ENCODE data around the gene PERP.
"Not testable (repeated sequence)": the region's sequence is repeated elsewhere in the genome, so short reads cannot be mapped to it uniquely, and the experiment has no call there.

The PERP gene

DNA sequence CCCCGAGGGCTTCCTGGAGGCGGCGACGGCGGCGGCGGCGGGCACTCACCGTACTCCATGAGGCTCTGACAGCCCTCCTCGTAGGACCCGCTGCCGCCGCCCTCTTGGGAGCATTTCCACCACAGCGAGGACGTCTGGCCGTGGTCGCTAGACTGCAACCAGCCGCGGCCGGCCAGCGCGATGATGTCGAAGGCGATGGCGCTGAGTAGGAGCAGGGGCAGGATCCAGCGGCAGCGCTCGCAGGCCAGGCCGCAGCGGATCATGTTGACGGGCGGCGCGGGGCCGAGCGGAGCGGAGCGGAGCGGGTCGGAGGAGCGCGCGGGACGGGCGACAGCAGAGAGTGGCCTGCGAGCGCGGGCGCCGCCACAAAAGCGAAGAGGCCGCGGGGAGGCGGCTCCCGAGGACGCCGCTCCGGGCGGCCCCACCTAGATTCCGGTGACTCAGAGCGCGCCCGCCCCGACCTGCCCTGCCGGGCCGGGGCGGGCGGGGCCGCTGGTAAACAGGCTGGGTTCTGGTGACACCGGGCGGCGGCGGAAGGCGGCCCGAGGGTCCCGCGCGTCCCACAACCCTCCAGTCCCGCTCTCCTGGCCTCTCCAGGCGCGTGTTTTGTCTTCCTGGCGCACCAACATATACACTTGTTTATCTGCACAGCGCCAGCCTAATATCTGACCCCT lies at the start of gene PERP:
PERP (minus strand) TSS at position 342 of the 674 bp plus-strand sequence; CDS start at position 263, 79 bp downstream.
- DNase-seq (ENCODE audit: low read depth in 2 of 2) = peak; percentile 20 to 47

DNA sequence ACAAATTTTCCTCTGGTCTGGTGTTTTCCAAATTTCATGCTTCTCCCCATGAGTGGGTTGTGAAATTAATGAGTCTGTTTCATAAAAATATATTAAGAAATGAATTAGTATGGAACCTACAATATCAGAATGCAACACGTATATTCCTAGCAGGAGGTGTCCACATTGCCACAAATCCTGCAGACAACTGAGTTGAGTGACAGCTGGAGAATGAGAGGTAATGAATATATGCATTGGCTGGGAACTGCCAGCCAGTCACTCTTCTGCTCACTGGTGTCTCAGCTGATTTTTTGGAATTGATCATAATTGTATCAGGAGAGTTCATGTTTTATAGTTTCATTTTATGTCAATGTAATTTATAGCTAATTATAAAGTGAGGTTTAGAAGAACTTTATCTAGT lies 48.2 kb upstream of the PERP start:
- no peak for DNase-seq (ENCODE audit: low read depth in 2 of 2)

DNA sequence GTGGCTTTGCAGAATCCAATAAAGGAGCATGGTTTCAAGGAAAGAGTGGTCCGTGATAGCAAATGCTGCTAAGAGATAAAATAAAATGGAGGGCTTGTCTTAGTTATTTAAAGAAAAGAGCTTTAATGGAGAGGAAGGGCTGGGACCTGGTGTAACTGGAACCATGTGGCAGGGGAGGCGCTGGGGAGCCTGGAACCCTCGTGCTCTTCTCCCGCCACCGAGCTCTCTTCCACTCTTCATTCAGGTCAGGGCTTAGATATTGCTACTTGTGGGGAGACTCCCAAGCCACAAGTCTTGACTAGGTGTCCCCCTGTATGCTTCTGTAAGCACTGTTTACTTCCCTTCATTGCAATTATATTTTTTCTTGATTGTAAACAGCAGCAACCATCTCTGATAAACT lies 39.3 kb upstream of the PERP start:
- no peak for DNase-seq (ENCODE audit: low read depth in 2 of 2)

DNA sequence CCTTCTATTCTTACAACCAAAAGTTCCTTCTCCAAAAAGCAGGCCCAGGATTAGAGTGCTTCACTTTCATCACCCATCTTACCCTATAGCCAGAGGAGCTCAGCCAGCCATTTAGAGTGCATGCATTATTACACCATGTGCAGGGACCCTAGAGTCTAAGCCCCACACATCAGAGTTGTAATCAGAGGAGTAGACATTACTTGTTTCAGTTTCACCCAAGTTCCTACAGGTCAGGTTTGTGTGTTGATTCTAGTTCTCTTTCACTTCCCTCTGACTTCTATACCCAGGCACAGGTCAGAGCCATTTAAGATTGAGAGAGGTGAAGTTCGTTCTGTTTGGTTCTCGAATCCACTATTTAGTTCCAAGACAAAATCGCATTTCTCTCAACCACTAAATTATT lies 38.2 kb upstream of the PERP start:
- DNase-seq (ENCODE audit: low read depth in 2 of 2) = no peak

DNA sequence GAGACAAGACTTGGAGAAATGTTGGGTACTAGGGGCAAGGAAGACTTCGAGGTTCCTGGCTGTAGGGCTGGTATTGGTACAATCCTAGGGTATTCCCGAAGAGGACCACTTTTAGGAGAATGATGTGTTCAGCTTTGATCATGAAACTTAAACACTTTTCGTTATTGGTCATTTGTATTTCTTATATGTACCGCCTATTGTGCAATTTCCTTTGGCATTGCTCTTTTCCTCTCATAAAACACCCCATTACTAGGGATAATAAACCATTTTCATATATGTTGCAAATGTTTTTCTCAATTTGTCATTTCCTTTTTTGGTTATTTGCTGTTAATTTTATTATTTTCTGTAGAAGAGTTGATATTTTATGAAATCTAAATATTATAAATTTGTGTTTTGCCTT lies 35.6 kb upstream of the PERP start:
- no peak for DNase-seq (ENCODE audit: low read depth in 2 of 2)

DNA sequence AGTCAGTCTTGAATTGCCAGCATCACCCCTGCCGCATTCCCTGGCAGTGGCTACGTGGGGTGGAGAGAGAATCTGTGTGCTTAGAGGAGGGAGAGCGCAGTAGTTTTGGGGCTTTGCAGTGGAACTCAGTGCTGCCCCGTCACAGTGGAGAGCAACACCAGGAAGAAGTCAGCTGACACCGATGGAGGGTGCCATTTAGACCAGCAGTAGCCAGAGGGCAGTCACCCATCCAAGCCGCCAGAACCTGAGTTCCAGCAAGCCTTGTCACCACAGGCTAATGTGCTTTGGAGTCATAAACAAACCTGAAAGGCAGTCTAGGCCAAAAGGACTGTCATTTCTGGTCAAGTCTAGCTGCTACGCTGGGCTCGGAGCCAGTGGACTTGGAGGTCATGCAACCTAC lies 22.0 kb upstream of the PERP start:
- no peak for DNase-seq (ENCODE audit: low read depth in 2 of 2)

DNA sequence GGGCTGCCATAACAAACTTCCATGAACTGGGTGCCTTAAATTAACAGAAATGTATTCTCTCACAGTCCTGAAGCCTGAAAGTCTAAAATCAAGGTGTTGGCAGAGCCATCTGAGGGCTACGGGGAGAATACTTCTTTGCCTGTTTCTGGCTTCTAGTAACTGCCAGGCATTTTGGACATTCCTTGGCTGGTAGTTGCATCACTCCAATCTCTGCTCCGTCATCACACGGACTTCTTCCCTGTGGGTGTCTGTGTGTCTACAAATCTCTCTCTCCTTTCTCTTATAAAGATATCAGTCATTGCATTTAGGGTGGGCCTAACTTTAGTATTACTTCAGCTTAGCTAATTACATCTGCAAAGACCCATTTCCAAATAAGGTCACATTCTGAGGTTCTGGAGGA lies 20.9 kb upstream of the PERP start:
- DNase-seq (ENCODE audit: low read depth in 2 of 2) = no peak

DNA sequence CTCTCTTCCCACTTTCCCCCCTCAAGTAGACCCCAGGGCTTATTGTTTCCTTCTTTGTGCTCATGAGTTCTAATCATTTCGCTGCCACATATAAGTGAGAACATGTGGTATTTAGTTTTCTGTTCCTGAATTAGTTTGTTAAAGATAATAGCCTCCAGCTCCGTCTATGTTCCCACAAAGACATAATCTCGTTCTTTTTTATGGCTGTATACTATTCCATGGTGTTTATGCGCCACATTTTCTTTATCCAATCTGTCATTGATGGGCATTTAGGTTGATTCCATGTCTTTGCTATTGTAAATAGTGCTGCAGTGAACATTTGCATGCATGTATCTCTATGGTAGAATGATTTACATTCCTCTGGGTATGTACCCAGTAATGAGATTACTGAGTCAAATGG lies 16.9 kb upstream of the PERP start:
- no peak for DNase-seq (ENCODE audit: low read depth in 2 of 2)

DNA sequence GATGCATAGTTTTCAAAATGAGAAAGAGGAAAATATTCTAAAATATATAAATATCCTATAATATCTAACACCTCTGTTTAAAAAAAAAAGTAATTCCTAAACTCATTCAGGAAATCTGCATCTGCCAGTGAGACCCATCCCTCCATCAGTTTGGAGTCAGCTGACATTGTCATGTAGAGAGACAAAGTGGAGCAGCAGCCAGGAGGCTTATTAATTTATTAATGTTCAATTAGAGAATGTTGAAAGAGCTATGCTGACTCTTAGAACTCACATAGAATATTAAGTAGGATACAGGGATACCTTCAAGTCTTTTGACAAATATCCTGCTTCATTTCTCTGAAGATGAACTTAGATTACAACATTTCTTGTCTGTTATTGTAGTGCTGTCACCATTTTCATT lies 12.8 kb upstream of the PERP start:
- no peak for DNase-seq (ENCODE audit: low read depth in 2 of 2)

DNA sequence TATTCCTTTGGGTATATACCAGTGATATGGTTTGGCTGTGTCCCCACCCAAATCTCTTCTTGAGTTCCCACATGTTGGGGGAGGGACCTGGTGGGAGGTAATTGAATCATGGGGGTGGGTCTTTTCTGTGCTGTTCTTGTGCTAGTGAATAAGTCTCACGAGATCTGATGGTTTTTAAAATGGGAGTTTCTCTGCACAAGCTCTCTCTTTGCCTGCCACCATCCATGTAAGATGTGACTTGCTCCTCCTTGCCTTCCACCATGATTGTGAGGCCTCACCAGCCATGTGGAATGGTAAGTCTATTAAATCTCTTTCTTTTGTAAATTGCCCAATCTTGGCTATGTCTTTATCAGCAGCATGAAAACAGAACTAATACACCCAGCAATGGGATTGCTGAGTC lies 12.0 kb upstream of the PERP start:
- not testable (repeated sequence) for DNase-seq (ENCODE audit: low read depth in 2 of 2)

DNA sequence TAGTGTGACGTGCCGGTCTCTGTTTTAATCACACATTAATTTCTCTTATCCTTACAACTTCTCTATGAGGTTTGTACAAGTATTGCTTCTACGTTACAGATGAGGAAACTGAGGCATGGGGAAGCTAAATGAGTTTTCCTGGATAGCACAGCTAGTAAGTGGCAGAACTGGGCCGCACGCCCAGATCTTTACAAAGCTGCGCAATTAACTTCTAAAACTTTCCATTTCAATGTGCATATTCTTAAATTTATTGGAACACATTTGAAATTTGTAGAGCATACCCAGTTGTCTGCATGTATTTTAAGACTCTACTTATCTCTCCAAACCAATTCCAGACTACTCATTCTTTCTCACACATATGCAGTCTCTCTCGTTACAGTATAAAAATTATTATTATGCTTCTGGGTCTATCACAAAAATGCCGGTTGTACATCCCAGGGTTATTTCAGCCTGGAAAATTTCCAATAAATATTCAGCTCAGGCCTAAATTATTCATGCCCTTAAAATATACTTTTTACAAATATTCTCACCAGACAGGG lies 10.2 kb upstream of the PERP start:
- DNase-seq (ENCODE audit: low read depth in 2 of 2) = no peak

DNA sequence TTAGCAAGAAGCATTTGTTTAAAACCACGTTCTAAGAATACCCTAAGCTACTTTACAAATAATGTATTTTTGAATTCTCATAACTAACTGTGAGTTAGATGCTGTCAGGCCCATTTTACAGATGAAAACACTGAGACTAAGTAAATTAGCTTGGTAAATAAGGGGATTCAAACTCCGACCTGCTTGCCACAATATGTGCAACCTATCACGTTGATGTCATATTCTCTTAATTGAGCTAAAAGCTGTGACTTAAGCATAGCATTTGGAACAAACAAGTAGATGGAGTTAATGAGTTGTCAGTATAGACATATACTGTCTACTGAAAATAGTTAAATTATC lies 9.4 kb upstream of the PERP start:
- no peak for DNase-seq (ENCODE audit: low read depth in 2 of 2)

DNA sequence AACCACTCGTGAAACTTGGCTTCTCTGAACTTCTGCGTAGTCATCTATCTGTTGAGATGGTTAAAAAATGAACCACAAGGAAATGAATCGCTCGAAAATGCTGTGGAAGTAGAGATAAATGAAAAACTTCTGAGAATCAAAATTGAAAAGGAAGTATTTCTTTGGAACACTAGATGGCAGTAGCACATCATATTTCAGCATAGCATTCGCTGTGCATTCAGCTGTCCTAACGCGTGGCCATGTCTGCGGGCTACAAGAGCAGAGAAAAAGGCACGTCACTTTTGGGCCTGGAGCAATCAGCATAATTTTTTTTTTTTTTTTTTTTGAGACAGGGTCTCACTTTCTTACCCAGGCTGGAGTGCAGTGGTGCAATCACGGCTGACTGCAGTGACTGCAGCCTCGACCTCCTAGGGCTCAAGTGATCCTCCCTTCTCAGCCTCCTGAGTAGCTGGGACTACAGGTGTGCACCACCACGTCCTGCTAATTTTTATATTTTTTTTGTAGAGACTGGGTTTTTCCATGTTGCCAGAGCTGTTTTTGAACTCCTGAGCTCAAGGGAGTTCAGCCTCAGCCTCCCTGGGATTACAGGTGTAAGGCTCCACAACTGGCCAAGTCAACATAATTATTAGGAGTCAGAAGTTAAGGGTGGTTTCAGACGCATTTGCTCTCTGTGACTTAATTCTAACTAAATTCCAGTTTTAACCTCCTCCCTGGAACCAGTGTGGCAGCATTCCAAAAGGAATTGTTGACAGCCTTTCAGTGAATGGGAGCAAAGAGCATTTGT lies 8.8 kb upstream of the PERP start:
- no peak for DNase-seq (ENCODE audit: low read depth in 2 of 2)

DNA sequence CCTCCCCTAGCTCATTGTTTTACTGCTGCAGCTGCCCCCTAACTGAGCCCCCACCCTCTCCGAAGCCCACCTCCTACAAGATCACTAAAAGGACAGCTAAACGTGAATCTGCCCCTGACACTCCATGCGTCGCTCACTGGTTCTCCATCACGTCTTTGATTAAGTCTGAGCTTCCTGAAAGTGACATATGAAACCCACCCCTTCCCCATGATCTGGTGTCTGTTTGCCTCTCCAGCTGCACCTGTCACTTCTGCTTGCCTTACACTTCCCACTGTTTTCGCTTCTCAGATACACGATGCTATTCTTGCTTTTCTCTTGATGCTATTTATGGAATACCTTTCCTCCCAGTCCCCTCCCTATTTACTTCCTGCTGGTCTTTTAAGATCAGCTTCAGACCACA lies 8.0 kb upstream of the PERP start:
- no peak for DNase-seq (ENCODE audit: low read depth in 2 of 2)

DNA sequence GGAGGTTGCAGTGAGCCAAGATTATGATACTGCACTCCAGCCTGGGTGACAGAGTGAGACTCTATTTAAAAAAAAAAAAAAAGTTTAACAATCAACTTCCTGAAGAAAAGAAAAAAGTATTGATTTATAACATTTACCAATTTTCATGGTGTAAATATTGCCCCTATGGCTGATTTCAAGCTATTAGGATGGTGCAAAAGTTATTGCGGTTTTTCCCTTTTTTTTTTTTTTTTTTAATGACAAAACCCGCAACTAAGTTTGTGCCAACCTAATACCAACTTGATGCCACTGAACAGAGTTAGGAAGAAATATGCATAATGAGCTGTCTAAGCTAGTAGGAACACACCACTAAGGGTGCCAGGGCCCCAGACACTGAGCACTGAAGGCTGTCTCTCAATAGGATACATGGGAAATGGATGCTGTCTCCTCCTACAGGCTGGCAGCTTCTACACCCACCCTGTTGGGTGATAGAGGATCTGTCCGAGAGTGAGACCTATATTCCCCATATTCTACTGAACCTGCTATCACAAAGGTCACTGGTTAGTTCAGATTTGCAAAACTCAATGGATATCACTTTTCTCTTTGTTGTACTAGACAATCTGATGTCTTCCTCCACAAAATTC lies 6.5 kb upstream of the PERP start:
- DNase-seq (ENCODE audit: low read depth in 2 of 2) = no peak

DNA sequence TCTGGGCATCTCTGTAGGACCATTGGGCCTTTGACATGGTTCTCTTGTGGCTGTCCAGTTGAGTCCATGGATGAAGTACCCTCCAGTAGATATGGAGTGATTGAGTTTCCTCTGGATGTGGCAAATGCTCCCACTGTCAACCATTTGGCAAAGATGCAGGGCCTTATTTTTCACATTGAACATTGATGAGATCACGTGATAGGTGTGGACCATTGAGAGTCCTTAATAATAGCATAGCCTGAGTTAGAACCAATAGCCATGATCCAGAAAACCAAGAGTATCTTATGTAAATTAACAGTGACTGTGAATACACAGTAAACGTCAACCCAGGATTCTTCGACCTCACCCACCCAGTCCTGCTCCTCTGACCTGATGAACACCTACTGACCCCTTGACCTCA lies 3.0 kb upstream of the PERP start:
- DNase-seq (ENCODE audit: low read depth in 2 of 2) = no peak

DNA sequence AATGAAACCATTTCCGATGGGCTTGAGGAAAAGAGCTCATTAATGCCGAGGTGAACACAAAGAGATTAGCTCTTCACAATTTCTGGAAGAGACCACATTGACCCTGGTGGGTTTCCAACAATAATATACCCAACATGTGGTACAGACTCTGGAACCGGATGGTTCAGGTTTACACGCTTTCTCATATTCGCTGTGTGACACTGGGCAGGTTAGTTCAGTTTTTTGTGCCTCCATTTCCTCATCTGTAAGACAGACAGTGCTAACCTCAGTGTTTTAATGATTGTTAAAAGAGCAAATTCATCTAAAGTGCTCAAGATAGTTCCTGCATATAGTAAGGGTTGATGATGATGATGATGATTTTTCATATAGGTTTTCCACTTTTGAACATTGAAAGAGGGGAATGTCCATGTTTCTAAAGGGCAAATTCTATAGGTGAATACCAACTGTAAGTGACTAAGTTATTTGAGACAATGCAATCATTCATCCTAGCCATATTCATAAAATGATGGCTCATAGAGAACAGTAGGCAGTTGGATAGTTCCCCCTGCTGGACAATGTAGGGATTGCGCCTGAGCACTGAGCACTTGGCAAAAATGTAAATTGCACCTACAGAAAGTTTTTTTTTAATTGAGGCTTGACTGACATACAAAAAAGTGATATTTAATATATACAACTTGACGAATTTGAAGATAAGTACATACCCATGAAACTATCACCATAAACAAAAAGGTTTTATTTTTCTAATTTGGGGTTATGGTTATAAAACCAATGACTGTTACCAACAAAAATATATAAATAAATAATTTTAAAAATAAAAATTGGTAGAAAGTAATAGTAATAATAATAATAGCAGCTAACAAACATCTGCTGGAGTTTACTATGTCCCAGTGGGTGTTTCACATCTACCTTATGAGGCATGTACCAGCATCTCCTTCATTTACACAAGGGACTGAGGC lies 2.1 kb upstream of the PERP start:
- peak; percentile 53 to 68 for DNase-seq (ENCODE audit: low read depth in 2 of 2)

DNA sequence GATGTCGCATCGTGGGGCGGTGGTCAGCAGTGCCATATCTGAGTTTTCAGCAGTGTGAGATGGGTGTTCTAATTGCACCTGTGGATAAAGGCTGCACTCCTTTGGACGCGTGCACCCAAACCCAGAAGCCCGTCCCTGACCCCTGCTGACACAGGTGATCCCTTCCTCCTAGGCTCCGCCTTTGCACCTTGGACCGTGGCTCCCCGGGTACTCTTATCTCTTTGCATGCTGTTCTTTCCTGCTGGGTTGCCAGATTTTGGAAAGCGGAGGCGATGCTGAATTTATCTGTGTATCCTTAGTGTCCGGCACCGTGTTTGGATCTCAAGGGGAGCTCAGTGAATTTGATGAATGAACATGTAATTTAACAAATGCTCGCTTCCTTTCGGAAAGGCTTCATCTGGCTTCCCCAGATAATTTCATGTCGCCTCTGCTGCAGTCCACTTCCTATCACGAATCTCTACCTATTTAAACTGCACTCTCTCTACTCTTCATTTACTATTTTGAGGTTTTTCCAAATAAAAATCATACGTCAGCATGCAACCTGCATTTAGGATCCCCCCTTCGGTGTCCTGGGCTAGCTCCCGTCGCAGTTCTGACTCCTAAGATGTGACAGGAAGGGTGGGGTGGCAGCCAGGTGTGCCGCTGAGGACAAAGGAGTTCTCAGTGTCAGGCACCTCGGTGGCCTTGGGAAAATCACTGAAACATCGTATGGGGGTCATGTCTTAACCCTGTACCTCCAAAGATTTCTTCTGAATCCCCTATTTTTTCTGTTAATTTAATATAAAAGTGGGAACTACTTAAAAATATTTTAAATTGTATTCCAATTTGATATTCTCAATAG lies 753 bp upstream of the PERP start:
- DNase-seq (ENCODE audit: low read depth in 2 of 2) = no peak

DNA sequence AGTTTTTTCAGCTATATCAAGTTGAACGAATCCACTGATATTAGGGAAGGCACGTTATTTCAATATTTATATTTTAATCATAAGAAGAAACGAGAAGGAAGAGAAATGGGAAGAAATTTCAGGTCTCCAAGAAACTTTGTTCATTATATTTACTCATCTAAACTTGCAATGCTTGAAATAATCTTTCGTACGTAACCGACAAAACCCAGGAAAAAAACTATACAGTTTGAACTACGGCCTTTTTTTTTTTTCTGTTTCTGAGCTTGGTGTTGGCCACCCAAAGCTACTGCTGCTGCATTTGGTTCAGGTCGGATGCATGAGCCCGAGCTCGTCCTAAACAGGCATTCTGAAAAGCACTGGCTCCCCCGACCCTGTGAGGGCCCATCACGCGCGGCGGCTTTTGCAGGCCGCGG lies 548 bp downstream of the PERP start:
- no peak for DNase-seq (ENCODE audit: low read depth in 2 of 2)

DNA sequence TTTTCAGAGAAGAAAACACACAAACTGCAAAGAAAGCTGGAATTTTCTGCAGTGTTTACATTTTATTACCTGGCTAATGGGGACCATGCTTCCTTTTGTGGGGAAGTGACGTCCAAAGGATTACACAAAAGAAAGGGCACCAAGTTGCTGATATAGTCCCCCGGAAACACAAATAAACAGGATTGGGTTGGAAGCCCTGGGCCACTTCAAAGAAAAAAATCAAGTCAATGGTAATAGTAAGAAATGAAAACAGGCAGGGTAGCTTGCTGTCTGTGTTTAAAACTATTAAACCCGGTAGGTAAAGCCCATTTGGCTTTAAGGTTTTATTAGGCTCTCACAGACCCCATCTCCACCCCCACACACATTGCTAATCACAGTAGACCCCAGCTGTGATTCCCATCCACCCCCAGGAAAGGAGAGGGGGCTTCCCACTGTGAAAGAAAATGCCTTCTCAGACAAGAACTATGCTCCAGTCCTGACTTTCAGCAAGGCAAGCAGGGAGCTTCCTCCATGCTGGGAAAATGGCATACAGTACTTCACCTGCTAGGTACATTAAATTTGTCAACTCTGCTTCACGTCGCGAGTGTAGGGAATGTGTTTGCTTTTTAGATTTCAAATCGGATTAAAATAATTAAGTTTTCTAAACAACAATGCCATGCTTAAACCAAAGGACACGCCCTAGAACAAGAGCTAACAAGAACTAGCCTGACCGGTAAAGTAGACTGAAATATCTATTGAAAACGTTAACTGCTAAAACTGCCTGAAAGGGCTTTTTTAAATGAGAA lies 1.1 kb downstream of the PERP start:
- no peak for DNase-seq (ENCODE audit: low read depth in 2 of 2)

Data from stimulated activated CD8-positive, alpha-beta memory T cell treated with anti-CD3 and anti-CD28 coated beads, Interleukin-7, amount 100 ng/mL, for 1 hour (primary cell).